T47D (cell line): ENCODE results near the gene ENO3.

Source experiments
- DNase-seq, 2 experiments: peaks; one replicate each; pipeline versions ENCODE4 v3.0.0 to v3.0.0-alpha.2; 2011 to 2012; ENCODE audit warnings: low read depth in 1 of 2, low spot score in 1 of 2
- JUND ChIP-seq: IDR thresholded peaks from 2 replicates; pipeline ENCODE4 v1.6.1; 2012; ENCODE audit warnings: low read depth
- in situ Hi-C: cut with HindIII; loops from 2 replicates; pipeline ENCODE4 v1.10.0; 2016; ENCODE audit warnings: low sequenced_read_pairs, low pct_unique_long_range_greater_than_20kb

Gene ENO3

DNA sequence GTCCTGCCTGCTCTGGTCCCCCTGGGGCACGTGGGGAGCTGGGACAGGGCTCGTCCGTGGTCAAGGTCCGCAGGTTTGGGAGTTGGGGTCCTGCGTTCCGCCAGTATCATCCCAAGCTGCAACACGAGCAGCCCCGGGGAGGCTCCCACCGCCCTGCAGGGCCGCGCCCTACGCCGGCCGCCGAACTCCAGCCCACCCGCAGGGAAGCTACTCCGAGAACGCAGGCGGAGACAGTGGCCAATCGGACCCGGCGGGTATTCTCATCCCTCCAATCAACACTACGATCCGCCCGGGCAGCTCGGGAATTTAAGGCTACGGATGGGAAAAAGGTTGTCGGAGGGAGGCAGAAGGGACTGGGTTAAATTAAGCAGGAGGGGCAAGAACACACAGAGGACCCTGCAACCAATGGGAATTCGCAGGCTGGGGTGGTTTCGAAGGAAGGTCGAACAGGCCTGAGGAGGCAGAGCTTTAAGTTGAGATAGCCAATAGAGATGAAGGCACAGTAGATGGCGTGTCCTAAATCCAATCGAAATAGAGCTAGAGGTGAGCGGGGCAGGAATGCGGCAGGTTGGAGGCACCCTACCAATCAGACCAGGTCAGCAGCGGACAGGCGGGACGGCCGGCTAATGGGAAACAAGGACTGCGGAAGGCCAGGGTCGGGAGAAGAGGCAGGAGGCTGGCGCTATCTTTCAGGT lies 16.1 kb downstream of the ENO3 start:
- TF ChIP-seq JUND = no peak
- in situ Hi-C loops = no loop called here
- peak; percentile 97 to 99 for DNase-seq

DNA sequence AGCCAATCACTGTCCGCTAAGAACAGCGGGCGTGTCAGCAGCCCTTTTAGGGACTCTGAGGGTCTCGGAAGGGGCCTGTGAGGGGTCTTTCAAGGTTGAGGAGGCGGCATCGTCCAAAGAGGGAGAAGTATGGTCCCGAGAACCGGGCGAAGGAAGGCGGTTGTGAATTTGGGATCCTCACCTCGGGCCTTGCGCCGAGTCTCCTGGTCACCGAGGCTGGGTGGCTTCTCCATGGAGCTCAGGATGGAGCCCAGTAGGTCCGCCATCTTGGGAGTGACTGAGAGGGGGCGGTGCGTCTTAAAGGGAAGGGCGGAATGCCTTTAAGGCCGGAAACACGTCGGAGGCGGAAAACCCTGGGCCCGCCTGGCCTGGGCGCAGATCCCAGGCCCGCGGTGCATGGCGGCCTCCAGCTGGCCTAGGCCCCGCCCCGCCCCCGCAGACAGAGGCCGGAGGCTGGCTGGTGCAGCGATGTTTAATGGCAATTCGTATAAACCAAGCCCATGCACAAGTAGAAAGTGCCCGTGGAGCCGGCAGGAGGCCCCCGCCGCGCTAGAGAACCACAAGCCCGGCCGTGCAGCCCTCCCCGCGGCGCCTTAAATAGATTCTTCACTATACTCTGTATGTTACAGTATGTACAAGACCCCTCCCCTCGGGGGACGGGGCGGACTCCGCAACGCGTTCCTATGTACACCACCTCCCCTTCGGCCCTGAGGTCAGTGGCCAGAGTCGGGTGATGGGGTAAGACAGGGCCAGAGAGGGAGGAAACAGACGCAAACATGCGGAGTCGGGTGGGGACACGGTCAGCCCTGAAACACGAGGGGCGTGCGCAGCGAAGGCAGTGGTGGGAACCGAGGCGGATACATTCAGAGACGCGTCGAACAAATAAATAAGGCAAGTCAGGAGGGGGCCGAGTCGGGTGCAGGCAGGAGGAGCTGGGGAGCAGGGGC lies 16.9 kb downstream of the ENO3 start, which contains the start of gene SPAG7:
Gene SPAG7, minus strand, starts transcription at position 279 of the 947 bp plus-strand sequence. Its CDS starts 13 bp downstream, at position 266.
- TF ChIP-seq JUND = no peak
- in situ Hi-C loops = no loop called here
- peak; percentile 74 to 95 for DNase-seq

DNA sequence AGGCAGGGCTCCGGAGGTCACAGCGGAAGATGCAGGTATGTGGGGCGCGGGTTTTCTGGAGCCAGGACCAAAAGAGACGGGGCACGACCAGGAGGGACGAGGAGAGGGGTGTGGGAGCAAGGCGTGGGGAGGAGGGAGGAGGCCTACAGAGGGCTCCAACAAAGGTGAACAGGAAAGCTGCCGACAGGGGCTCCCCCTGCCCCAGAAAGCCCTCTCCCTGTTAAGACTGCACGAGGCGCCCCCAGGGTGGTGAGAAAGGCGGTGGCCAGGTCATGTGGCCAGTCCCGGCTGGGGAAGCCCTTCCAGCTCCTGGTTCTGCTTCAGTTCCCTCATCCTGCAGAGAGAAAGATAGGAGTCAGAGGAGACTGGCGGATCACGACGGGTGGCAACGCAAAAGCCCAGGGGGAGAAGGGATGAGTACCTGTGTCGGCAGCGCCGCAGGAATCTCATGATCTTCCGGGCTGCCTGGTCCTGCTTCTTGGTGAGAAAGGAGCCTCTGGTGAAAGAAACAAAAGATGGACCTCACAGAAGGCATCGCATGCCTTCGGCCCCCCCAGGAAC lies 17.6 kb downstream of the ENO3 start:
- no peak for DNase-seq
- no peak for TF ChIP-seq JUND
- in situ Hi-C loops = no loop called here

DNA sequence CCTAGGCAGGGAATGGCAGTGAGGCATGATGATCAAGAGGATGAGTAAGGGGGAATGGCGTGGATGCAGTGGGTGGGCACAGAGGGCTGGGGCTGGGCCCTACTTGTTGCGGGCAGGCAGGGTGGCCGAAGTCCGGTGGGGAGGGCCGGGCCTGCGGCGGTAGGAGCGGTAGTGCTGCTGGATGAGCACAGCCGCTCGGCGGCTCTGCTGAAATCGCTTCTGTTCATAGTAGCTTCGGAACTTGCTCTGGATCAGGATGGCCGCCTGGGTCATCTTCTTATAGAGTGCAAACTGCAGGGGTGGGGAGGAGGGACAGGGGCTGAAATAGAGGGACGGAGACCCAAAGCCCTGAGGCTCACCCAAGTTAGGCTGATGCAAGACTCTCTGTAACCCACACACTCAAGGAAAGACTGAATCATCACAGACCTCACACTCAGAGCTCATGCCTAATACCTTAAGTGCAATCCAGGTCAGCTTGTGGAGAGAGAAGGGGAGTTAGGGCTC lies 18.2 kb downstream of the ENO3 start:
- no peak for DNase-seq
- no peak for TF ChIP-seq JUND
- in situ Hi-C loops = no loop called here

DNA sequence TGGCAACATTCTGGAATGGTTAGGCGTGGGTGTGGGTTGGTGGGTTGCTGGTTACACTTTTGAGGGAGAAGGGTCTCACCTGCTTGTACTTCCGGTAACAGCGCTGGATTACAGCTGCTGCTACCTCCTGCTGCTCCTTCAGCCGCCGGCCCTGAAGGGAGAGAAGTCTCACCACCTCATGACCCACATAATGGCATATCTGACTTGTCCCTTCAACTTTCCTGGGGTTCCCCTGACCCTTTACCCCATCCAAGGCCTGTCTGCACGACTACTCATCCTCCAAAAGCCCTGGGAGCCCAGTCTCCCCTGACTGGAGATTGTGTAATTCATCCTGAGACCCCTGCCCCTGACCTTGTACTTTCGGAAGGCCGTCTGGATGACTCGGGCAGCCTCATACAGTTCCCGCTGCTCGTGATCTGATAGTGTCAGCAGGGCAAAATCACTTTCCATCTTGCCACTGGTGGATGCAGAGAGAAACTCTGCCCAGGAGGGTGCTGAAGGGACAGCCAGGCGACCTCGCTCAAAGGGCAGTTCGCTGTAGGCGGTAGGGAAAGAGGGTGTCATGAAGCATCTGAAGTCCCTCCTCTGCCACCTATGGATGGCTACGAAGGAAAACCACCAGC lies 18.7 kb downstream of the ENO3 start:
- in situ Hi-C loops = no loop called here

DNA sequence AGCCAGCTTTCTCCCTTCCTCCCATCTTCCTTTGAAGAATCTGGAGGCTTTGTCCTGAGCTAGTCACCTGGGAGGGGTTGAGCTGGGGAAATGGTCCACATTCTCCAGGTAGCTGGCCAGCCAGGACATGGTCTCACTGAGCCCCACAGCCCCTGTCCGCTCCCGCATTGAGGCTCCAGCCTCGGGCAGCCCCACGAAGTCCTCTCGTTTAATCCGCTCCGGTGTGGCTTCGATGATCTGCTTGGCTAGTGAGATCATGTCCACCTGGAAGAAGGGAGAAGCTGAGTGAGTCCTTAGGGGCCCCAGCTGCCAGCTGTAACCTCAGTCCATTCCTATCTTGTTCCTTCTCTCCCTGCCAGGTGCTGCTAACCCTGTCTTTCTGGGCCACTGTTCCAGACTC lies 19.4 kb downstream of the ENO3 start:
- no peak for DNase-seq
- TF ChIP-seq JUND = no peak
- in situ Hi-C loops = no loop called here

More for the DNA sequence above, 18.7 kb downstream of the ENO3 start:
- no peak for DNase-seq
- TF ChIP-seq JUND = no peak

DNA sequence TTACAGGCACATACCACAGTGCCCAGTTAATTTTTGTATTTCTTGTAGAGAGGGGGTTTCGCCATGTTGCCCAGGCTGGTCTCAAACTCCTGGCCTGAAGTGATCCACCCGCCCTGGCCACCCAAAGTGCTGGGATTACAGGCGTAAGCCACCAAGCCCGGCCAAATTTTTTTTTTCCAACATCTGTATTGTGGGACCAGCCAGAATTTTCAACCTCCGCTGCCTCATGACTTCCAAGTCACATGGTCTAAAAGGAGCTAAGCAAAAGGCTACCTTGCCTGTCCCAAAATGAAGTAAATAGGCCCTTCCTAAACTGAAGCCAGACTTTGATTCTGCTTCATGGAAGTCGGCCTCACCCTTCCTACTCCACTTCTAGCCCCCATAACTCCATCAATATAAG lies 20.9 kb downstream of the ENO3 start:
- in situ Hi-C loops = no loop called here
- no peak for TF ChIP-seq JUND
- DNase-seq = no peak

DNA sequence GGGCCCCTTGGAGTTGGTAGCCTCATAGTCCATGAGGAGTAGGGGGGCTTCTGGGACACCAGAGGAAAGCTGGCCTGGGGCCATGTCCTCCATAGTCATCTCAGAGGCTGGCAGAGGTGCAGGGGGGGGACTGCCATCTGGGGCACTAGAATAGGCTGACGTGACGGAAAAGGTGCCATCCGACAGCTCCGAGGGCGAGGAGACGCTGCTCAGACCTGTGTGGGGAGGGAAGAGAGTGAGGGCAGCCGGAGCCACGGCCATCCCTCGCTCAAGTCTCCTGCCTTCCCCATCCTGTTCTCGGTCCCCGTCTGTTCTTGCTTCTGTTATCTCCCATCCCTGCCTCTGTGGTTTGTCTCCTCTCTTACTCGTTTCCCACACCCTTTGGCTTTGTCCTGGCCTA lies 21.4 kb downstream of the ENO3 start:
- in situ Hi-C loops = no loop called here
- DNase-seq = no peak
- no peak for TF ChIP-seq JUND

DNA sequence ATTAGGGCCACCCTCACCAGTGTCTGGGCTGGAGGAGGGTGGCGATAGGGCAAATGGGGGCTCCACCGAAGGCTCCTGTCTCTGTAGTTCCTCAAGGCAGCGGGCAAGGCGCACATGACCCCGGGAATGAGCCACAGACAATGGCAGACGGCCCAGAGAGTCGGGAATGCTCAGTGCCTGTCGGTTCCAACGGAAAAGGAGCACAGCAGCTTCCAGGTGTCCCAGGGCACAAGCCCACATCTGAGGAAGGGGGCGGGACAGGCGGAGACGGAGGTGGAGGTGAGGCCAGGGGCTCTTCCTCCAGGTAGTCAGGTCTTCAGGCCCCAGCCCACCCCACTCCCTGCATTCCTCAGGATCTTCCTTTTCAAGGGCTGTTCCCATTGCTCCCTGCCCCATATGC lies 21.8 kb downstream of the ENO3 start:
- TF ChIP-seq JUND = no peak
- no peak for DNase-seq
- in situ Hi-C loops = no loop called here

DNA sequence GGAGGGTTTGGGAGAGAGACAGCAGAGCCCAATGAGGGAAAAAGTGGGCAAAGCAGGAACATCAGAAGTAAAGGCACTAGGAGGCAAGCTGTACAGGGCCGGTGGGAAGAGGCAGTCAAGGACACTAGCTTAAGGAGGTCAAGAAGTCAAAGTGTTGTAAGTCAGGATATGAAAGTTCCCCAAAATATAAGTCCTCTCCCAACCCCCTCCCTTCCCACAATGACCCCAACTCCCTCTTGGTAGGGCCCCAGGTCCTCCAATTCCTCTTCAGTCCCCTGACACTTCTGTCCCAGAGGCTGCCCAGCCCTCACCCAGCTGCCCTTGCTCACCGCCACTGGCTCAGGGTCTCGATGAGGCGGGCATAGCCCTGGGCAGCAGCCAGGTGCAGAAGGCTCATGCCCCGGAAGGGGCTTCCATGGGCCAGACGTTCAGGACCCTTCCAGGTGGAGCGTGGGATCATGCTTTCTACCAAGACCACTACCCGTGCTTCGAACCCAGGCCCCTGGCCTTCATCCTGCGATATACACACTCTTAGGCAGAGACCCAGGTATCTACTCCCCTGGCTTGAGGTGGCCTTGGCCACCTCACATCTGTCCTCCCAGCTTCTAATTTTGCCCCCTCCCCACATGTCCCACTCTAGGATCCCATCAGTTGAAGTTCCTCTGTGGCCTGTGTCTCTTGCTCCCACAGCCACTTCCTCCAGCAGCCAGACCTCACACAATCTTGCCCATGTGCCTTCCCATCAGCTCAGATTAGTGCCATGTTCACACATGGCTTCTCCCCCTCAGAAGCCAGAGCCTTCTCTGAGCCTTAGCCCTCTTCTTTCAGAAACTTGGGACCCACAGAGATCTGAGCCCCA lies 22.6 kb downstream of the ENO3 start:
- DNase-seq = no peak
- no peak for TF ChIP-seq JUND
- in situ Hi-C loops = no loop called here

DNA sequence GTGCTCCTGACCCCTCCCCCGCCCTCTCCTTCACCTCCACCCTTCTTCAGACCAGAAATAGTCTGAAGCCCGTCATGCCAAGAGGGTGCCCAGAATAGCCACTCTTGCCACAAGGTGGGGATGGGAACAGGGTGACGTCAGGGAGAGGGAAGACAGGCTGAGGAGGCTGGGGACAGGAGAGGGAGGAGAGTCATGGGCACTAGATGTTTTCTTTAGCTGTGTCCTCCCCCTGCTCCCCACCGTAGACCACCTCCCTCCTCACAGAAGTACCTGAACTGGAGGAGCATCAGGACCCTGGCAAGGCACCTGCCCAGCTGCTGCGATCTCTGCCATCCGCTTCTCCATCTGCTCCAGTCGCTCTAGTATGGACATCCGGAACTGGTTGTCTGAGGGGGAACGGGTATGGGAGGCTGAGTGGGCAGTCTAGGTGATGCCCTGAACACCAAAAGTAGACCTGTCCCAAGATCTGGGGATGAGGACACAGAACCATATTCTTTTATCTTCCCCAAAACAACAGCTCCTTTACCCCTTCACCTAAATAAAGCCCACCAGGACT lies 23.3 kb downstream of the ENO3 start:
- in situ Hi-C loops = no loop called here

More for the DNA sequence above, 23.3 kb downstream of the ENO3 start:
- no peak for TF ChIP-seq JUND
- no peak for DNase-seq
